ENCODE measurements around the gene RND2. TPM values are rescaled to one million over a fixed set of nuclear protein-coding genes. Genes with fewer than 3 reads are reported as not detected.
"Not testable (repeated sequence)": the region's sequence is repeated elsewhere in the genome, so short reads cannot be mapped to it uniquely, and the experiment has no call there.

Gene RND2
- total and polyA plus RNA-seq, 2 donors, result 1.5 to 1.6 TPM

DNA sequence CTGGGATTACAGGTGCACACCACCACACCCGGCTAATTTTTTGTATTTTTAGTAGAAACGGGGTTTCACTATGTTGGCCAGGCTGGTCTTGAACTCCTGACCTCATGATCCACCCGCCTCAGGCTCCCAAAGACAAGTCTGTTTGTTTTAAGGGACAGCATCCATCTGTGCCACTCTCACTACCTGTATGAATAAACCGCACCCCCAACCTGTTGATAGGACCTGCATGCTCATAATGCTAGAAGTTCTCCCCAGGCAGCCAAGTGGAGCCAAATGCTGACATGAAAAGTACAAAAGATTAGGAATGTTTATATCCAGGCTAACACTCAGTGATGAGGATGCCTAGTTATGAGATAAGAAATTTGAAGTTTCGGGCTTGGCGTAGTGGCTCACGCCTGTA lies 28.0 kb downstream of the RND2 start:
- not testable (repeated sequence) for DNase-seq (ENCODE audit: extremely low spot score); H3K4me1 ChIP-seq (ENCODE audit: insufficient read depth); H3K4me3 ChIP-seq (ENCODE audit: low read depth, low read length); H3K36me3 ChIP-seq (ENCODE audit: insufficient read depth); H3K27ac ChIP-seq (ENCODE audit: low read depth)
- 93% methylated on average over 7 of the region's 7 CpGs for WGBS

DNA sequence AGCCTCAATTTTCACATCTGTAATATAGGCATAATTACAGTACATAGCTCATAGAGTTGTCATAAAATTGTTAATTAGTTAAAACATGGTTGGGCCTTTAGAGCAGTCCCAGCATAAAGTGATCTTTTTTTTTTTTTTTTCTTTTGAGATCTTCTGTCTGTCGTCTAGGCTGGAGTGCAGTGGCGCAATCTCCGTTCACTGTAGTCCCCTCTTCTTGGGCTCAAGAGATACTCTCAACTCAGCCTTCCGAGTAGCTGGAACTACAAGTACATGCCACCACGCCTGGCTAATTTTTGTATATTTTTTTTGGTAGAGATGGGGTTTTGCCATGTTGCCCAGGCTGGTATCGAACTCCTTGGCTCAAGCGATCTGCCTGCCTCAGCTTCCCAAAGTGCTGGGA lies 31.0 kb downstream of the RND2 start:
- Histone ChIP-seq H3K4me3 (ENCODE audit: low read depth, low read length) (no peak overlapping the region), H3K27ac (ENCODE audit: low read depth) (no peak overlapping the region), H3K36me3 (ENCODE audit: insufficient read depth) (no peaks in the 10 kb centered on the region), H3K4me1 (ENCODE audit: insufficient read depth) (no peaks in the 10 kb centered on the region)
- no peak for DNase-seq (ENCODE audit: extremely low spot score)
- 95% methylated on average over 7 of the region's 7 CpGs for WGBS

DNA sequence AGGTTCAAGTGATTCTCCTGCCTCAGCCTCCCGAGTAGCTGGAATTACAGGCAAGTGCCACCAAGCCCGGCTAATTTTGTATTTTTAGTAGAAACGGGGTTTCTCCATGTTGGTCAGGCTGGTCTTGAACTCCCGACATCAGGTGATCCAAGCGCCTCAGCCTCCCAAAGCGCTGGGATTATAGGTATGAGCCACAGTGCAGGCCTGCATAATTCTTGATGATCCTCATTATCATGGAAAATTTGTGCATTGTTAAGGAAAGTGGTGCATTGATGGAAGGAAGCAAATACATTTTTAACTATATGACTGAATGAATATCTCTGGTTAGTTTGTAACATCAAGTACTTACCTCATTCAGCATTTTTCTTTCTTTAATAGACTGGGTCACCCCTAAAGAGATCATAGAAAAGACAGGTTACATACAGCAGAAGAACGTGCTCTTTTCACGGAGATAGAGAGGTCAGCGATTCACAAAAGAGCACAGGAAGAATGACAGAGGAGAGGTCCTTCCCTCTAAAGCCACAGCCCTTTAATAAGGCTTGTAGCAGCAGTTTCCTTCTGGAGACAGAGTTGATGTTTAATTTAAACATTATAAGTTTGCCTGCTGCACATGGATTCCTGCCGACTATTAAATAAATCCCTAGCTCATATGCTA lies 38.1 kb downstream of the RND2 start:
- Histone ChIP-seq H3K4me1 (ENCODE audit: insufficient read depth) (no peaks in the 10 kb centered on the region), H3K36me3 (ENCODE audit: insufficient read depth) (no peaks in the 10 kb centered on the region), H3K27ac (ENCODE audit: low read depth) (no peak overlapping the region), H3K4me3 (ENCODE audit: low read depth, low read length) (no peak overlapping the region)
- WGBS, result 88% methylated on average over 10 of the region's 10 CpGs
- DNase-seq (ENCODE audit: extremely low spot score), result no peak

DNA sequence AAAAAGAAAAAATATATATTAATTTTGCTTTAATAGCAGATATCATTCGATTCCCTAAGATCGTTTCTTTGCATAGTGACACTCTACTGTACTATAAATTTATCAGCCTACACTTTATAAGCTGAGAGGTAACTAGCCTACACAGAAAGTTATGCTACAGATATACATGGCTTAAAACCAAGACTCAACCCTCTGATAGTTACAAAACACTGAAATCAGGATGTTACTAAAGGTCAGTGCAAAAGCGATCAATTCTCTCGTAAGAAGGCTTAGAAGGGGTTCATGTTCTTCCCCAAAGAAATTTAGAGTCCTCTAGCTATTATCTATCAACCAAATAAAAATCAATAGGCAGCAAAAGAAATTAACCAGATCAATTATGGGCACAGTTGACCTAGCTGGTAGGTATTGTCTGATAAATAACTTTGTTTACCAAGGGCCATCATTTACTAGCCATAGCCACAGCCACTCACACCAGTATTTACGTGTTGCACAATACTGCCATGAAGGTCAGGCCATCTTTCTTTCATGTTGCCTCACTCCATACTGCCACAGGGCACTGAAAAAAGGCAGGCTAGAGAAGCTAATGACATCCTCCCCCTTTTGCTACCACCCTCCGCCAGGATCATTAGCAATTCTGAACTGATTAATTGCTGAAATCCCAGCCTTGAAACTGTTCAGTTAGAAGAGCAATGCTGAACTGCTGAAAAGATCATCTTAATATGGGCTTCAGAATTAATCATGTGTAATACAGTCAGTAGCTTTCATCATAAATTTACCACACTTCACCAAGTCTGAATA lies 43.7 kb downstream of the RND2 start:
- no peak for DNase-seq (ENCODE audit: extremely low spot score)
- 94% methylated on average over 6 of the region's 6 CpGs for WGBS
- H3K4me3 ChIP-seq (ENCODE audit: low read depth, low read length), result no peak overlapping the region
- H3K4me1 ChIP-seq (ENCODE audit: insufficient read depth), result no peaks in the 10 kb centered on the region
- no peaks in the 10 kb centered on the region for H3K36me3 ChIP-seq (ENCODE audit: insufficient read depth)
- H3K27ac ChIP-seq (ENCODE audit: low read depth), result no peak overlapping the region

DNA sequence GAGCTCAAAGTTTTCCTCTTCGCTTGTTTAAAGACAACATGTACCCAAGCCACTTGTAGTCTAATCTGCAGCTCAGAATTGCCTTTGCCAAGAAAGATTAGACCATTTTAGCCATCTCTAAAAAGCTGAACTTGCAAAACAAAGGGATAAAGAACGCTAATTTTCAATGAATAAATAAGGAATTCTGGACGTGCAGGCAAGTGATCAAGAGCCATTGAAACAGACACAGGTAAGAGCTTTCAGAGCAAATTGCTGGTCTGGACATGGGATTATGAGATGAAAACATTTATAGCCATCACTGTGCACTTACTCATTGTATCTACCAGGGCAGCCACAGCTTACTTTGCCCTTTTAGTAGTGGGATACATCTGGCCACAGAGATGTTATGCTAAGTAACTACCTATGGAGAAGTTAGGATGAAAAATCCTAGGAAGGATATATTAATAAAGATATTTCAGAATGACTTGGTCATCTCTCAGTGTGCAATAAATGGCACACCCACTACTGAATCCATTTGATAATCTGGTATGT lies 44.4 kb downstream of the RND2 start:
- H3K4me1 ChIP-seq (ENCODE audit: insufficient read depth), result no peaks in the 10 kb centered on the region
- no peak overlapping the region for H3K4me3 ChIP-seq (ENCODE audit: low read depth, low read length)
- no peak overlapping the region for H3K27ac ChIP-seq (ENCODE audit: low read depth)
- no peaks in the 10 kb centered on the region for H3K36me3 ChIP-seq (ENCODE audit: insufficient read depth)
- WGBS, result 91% methylated on average over 3 of the region's 3 CpGs
- DNase-seq (ENCODE audit: extremely low spot score), result no peak

DNA sequence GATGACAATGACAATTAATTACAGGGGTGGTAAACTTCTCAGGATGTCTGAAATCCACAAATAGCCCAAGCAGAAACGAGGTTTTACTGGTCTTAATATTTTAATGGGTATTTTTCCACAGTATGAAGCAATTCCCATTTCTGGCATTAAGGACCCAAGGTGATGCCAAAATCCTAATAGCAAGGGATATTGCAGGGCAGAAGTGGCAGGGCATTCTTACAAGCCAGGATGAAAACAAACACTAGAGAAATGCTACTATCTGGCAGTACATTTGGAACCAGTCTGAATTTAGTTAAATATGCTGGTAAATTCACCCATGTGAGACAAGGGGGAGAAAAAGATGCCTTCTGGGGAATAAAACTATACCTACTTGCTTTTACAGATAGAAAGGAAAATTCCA lies 45.2 kb downstream of the RND2 start:
- H3K4me3 ChIP-seq (ENCODE audit: low read depth, low read length), result no peak overlapping the region
- no peaks in the 10 kb centered on the region for H3K36me3 ChIP-seq (ENCODE audit: insufficient read depth)
- no peaks in the 10 kb centered on the region for H3K4me1 ChIP-seq (ENCODE audit: insufficient read depth)
- WGBS, result 83% methylated on average over 1 of the region's 1 CpG
- no peak for DNase-seq (ENCODE audit: extremely low spot score)
- no peak overlapping the region for H3K27ac ChIP-seq (ENCODE audit: low read depth)

DNA sequence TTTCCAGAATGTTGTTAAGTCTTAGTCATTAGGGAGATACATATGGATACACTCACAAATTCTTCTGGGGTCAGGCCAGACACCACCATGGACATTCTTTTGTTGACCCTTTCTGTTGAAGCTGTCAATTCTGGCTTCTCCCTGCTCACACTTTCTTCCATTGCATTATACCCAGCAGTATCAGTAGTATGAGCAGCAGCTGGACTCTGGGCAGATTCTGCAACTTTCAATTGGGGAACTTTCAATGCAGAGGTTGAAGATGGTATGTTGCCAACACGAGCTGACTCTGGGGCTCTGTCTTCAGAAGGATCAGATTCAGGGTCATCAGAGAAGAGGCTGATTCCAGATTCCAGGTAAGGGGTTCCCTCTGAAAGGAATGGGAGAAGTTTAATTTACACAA lies 45.8 kb downstream of the RND2 start:
- Histone ChIP-seq H3K27ac (ENCODE audit: low read depth) (no peak overlapping the region), H3K4me3 (ENCODE audit: low read depth, low read length) (no peak overlapping the region), H3K4me1 (ENCODE audit: insufficient read depth) (no peaks in the 10 kb centered on the region), H3K36me3 (ENCODE audit: insufficient read depth) (no peaks in the 10 kb centered on the region)
- DNase-seq (ENCODE audit: extremely low spot score), result no peak
- WGBS, result 80% methylated on average over 1 of the region's 1 CpG

DNA sequence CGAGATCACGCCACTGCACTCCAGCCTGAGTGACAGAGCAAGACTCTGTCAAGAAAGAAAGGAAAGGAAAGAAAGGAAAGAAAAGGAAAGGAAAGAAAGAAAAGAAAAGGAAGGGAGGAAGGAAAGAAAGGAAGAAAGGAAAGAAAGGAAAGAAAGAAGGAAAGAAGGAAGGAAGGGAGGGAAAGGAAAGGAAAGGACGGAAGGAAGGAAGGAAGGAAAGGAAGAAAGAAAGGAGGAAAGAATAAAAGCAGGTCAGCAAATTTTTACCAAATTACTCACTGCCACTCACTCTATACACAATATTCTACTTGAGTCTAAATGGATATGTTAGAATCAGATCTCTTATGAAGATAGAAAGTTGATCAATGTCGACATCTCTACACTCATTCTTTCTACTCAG lies 49.8 kb downstream of the RND2 start:
- Histone ChIP-seq H3K4me3 (ENCODE audit: low read depth, low read length) (no peak overlapping the region), H3K27ac (ENCODE audit: low read depth) (no peak overlapping the region), H3K4me1 (ENCODE audit: insufficient read depth) (no peaks in the 10 kb centered on the region), H3K36me3 (ENCODE audit: insufficient read depth) (no peaks in the 10 kb centered on the region)
- DNase-seq (ENCODE audit: extremely low spot score), result no peak
- WGBS, result 92% methylated on average over 4 of the region's 4 CpGs

DNA sequence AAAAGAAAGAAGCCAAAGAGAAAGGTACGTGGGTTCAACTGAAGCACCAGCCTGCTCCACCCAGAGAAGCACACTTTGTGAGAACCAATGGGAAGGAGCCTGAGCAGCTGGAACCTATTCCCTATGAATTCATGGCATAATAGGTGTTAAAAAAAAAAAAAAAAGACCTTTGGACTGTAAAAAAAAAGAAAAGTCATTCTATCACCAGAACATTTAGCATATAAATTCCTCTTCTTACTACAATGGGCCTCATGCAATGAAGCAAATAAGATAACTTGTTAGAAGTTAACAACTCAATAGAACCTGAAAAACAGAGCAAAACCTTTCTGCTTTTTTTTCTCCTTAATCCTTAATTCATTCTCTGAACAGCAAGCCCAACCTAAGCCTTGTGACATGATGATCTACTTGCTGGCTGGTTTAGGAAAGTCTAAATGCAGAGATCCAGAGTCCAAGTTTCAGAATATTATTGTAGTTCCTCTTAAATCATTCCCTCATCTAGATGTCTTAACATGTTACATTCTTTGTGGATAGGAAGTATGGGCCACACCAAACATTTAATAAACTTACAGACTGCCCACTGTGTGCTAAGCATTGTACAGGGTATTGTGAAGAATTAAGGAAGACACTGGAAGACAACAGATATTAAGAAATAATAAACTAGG lies 54.7 kb downstream of the RND2 start:
- 82% methylated on average over 1 of the region's 1 CpG for WGBS
- DNase-seq (ENCODE audit: extremely low spot score), result no peak
- Histone ChIP-seq H3K27ac (ENCODE audit: low read depth) (no peak overlapping the region), H3K4me3 (ENCODE audit: low read depth, low read length) (no peak overlapping the region), H3K4me1 (ENCODE audit: insufficient read depth) (no peaks in the 10 kb centered on the region), H3K36me3 (ENCODE audit: insufficient read depth) (no peaks in the 10 kb centered on the region)

Other genes starting within 250 kb of the RND2 start
- gene WNK4, start 244.6 kb upstream of the RND2 start, total RNA-seq, result 0.26 TPM
- 0.23 TPM for gene WNK4, start 244.6 kb upstream of the RND2 start, polyA plus RNA-seq
- gene COA3, start 226.5 kb upstream of the RND2 start, total RNA-seq, result 57.5 TPM
- 89.9 TPM for gene COA3, start 226.5 kb upstream of the RND2 start, polyA plus RNA-seq
- gene CNTD1, start 226.4 kb upstream of the RND2 start, total RNA-seq, result 0.37 TPM
- gene CNTD1, start 226.4 kb upstream of the RND2 start, polyA plus RNA-seq, result 0.71 TPM
- gene BECN1, start 200.9 kb upstream of the RND2 start, total RNA-seq, result 51.4 TPM
- gene BECN1, start 200.9 kb upstream of the RND2 start, polyA plus RNA-seq, result 82.7 TPM
- gene PSME3, start 191.8 kb upstream of the RND2 start, total RNA-seq, result 31.1 TPM
- gene PSME3, start 191.8 kb upstream of the RND2 start, polyA plus RNA-seq, result 79.7 TPM
- gene AOC2, start 180.7 kb upstream of the RND2 start, total RNA-seq, result 0.42 TPM
- gene AOC2, start 180.7 kb upstream of the RND2 start, polyA plus RNA-seq, result 2.1 TPM
- gene AOC3, start 174.0 kb upstream of the RND2 start, total RNA-seq, result 40.6 TPM
- 319 TPM for gene AOC3, start 174.0 kb upstream of the RND2 start, polyA plus RNA-seq
- not detected for gene G6PC1, start 124.4 kb upstream of the RND2 start, total RNA-seq
- 0.15 TPM for gene G6PC1, start 124.4 kb upstream of the RND2 start, polyA plus RNA-seq
- 20.6 TPM for gene AARSD1, start 60.8 kb upstream of the RND2 start, total RNA-seq
- gene AARSD1, start 60.8 kb upstream of the RND2 start, polyA plus RNA-seq, result 36.2 TPM
- gene PTGES3L, start 45.2 kb upstream of the RND2 start, total RNA-seq, result 6.8 TPM
- gene PTGES3L, start 45.2 kb upstream of the RND2 start, polyA plus RNA-seq, result 18.6 TPM
- gene RUNDC1, start 44.7 kb upstream of the RND2 start, total RNA-seq, result 9.9 TPM
- 12.3 TPM for gene RUNDC1, start 44.7 kb upstream of the RND2 start, polyA plus RNA-seq
- 1,142 TPM for gene RPL27, start 26.8 kb upstream of the RND2 start, total RNA-seq
- gene RPL27, start 26.8 kb upstream of the RND2 start, polyA plus RNA-seq, result 3,115 TPM
- 11.4 TPM for gene IFI35, start 18.4 kb upstream of the RND2 start, total RNA-seq
- gene IFI35, start 18.4 kb upstream of the RND2 start, polyA plus RNA-seq, result 34.8 TPM
- gene VAT1, start 2.8 kb upstream of the RND2 start, total RNA-seq, result 40.3 TPM
- 175 TPM for gene VAT1, start 2.8 kb upstream of the RND2 start, polyA plus RNA-seq
- 23.3 TPM for gene BRCA1, start 100.1 kb downstream of the RND2 start, total RNA-seq
- 3.5 TPM for gene BRCA1, start 100.1 kb downstream of the RND2 start, polyA plus RNA-seq
- 95.9 TPM for gene NBR1, start 146.0 kb downstream of the RND2 start, total RNA-seq
- gene NBR1, start 146.0 kb downstream of the RND2 start, polyA plus RNA-seq, result 65.1 TPM
- 10.7 TPM for gene TMEM106A, start 186.6 kb downstream of the RND2 start, total RNA-seq
- 4.4 TPM for gene TMEM106A, start 186.6 kb downstream of the RND2 start, polyA plus RNA-seq
- gene CCDC200, start 203.4 kb downstream of the RND2 start, total RNA-seq, result not detected
- gene CCDC200, start 203.4 kb downstream of the RND2 start, polyA plus RNA-seq, result not detected
- not detected for gene RNU2-1, start 208.7 kb downstream of the RND2 start, total RNA-seq
- gene RNU2-1, start 208.7 kb downstream of the RND2 start, polyA plus RNA-seq, result not detected